OCI-LY3 (cell line): ENCODE measurements around the gene HESX1.

Experiments
- H2AFZ ChIP-seq: fragments of 200-600, 300-600 bp; shearing (Covaris generic); 2 replicates; pipeline ENCODE4 v1.6.0; 2014; ENCODE audit warnings: antibody characterized with exemption, low read depth, low read length
- H3K27ac ChIP-seq: fragments of 200-600, 300-600 bp; sonication (generic); 2 replicates; pipeline ENCODE4 v1.5.1; 2014; ENCODE audit warnings: mild to moderate bottlenecking, low read length, moderate library complexity, mixed read lengths
- H3K27me3 ChIP-seq: fragments of 200-600, 300-600 bp; sonication (generic); 2 replicates; pipeline ENCODE4 v1.6.1; 2014; ENCODE audit warnings: low read depth, low read length, mixed read lengths
- H3K36me3 ChIP-seq: fragments of 200-600, 300-600 bp; sonication (generic); replicated peaks from 2 replicates; pipeline ENCODE3; 2014; ENCODE audit warnings: low read depth, low read length, mixed read lengths
- H3K4me1 ChIP-seq: fragments of 300-600, 200-600 bp; sonication (generic); 2 replicates; pipeline ENCODE4 v1.6.1; 2014; ENCODE audit warnings: low read length, mixed read lengths
- H3K4me2 ChIP-seq: fragments of 200-600, 300-600 bp; sonication (generic); 2 replicates; pipeline ENCODE4 v1.6.1; 2014; ENCODE audit warnings: low read length, mixed read lengths
- H3K4me3 ChIP-seq: fragments of 300-600, 200-600 bp; sonication (generic); 2 replicates; pipeline ENCODE4 v1.5.1; 2014; ENCODE audit warnings: antibody characterized with exemption, mild to moderate bottlenecking, low read length, moderate library complexity
- H3K79me2 ChIP-seq: fragments of 300-600, 200-600 bp; shearing (Covaris generic); 2 replicates; pipeline ENCODE4 v1.6.1; 2014; ENCODE audit warnings: mild to moderate bottlenecking, low read length, mixed read lengths
- H3K9ac ChIP-seq: fragments of 300-600, 200-600 bp; shearing (Covaris generic); 2 replicates; pipeline ENCODE4 v1.6.0; 2014; ENCODE audit warnings: mild to moderate bottlenecking, low read length, moderate library complexity
- H3K9me3 ChIP-seq: fragments of 200-600, 300-600 bp; shearing (Covaris generic); 2 replicates; pipeline ENCODE4 v1.6.1; 2014; ENCODE audit warnings: low read length, mixed read lengths; ENCODE audit not compliant: insufficient read depth
- H4K20me1 ChIP-seq: fragments of 200-600, 300-600 bp; sonication (generic); 2 replicates; pipeline ENCODE4 v1.6.1; 2016; ENCODE audit warnings: low read length, mixed read lengths; ENCODE audit not compliant: insufficient read depth
- EZH2phosphoT487 ChIP-seq: fragments of 200-600 bp; shearing (Covaris generic); IDR thresholded peaks from 2 replicates; pipeline ENCODE4 v1.6.1; 2018; ENCODE audit warnings: antibody characterized with exemption, mixed run types, low read depth
- TF ChIP-seq, protein P1 (sequence below): fragments of 200-600, 300-600 bp; sonication (generic); IDR thresholded peaks from 2 replicates; pipeline ENCODE4 v1.5.1; 2014; ENCODE audit warnings: antibody characterized with exemption, low read length, low read depth

Gene HESX1

DNA sequence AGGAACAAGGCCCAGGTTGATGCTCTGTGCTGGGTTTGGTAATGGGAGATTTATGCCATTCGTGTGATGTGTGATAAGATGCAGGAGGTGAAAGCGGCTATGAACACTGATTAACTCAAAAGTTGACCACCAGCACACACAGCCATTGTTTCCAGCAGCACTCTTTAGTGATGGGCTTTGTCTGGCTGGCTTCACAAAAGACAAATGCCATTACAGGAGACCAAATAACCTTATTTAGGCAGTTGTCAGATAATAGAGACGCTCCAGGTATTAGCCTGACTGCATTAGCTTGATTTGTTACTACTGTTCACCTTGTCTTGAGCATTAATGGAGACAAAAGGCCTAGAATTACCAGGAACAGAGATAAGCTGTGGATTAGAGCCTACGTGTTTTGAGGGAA, 5.1 kb downstream of the HESX1 start:
- Histone ChIP-seq H3K27ac (no peak overlapping the region), H3K9ac (no peak overlapping the region), H2AFZ (no peak overlapping the region), H3K27me3 (0 out of 2 replicates have a peak, but pooled peaks cover 3% of the 10 kb centered on the region), H4K20me1 (no peaks in the 10 kb centered on the region), H3K4me1 (peaks cover 24% of the 10 kb centered on the region), H3K4me3 (no peak overlapping the region), H3K4me2 (no peak overlapping the region), H3K79me2 (no peaks in the 10 kb centered on the region), H3K36me3 (no peaks in the 10 kb centered on the region), H3K9me3 (no peaks in the 10 kb centered on the region)
- TF ChIP-seq EZH2phosphoT487 = no peak
- TF ChIP-seq, protein P1, sequence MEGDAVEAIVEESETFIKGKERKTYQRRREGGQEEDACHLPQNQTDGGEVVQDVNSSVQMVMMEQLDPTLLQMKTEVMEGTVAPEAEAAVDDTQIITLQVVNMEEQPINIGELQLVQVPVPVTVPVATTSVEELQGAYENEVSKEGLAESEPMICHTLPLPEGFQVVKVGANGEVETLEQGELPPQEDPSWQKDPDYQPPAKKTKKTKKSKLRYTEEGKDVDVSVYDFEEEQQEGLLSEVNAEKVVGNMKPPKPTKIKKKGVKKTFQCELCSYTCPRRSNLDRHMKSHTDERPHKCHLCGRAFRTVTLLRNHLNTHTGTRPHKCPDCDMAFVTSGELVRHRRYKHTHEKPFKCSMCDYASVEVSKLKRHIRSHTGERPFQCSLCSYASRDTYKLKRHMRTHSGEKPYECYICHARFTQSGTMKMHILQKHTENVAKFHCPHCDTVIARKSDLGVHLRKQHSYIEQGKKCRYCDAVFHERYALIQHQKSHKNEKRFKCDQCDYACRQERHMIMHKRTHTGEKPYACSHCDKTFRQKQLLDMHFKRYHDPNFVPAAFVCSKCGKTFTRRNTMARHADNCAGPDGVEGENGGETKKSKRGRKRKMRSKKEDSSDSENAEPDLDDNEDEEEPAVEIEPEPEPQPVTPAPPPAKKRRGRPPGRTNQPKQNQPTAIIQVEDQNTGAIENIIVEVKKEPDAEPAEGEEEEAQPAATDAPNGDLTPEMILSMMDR = no peak

DNA sequence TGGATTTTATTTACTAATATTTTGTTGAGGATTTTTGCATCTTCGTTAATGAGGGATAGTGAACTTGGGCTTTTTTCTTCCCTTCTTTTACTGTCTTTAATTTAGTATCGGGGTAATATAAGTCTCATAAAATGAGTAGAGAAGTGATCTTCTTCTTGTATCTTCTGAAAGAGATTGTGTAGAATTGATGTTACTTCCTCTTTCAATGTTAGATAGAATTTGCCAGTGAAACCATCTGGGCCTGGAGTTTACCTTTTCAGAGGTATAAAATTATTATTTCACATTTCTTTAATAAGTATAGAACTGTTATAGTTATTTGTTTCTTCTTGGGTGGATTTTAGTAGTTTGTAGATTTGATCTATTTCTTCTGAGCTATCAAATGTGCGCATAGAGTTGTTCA, 7.8 kb downstream of the HESX1 start:
- H3K9me3 ChIP-seq = no peaks in the 10 kb centered on the region
- 0 out of 2 replicates have a peak, but pooled peaks cover 3% of the 10 kb centered on the region for H3K27me3 ChIP-seq
- no peaks in the 10 kb centered on the region for H3K79me2 ChIP-seq
- H3K9ac ChIP-seq = no peak overlapping the region
- peak overlapping the region; percentile 32 for H3K4me2 ChIP-seq
- TF ChIP-seq EZH2phosphoT487 = no peak
- TF ChIP-seq, protein P1 = no peak
- H3K27ac ChIP-seq = no peak overlapping the region
- no peaks in the 10 kb centered on the region for H3K36me3 ChIP-seq
- H3K4me1 ChIP-seq = peaks cover 25% of the 10 kb centered on the region
- H2AFZ ChIP-seq = no peak overlapping the region
- H3K4me3 ChIP-seq = no peak overlapping the region
- H4K20me1 ChIP-seq = no peaks in the 10 kb centered on the region

DNA sequence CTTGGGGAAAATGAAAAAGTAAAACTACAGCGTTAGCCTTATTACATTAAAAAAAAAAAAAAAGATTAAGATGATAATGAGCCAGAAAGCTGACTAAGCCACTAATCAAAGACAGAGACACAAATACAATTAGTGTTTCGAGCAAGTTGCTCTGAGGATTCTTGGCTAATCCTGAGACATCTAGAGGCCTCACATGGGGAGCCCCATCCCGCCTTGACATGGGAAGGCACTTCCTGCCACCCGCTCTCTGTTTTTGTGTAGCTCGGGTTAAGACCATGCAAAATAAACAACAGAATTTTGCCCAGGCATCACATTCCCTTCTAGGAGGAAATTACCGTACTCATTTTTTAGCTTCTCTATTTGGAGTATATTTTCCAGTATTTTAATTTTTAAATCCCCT, 15.3 kb downstream of the HESX1 start:
- Histone ChIP-seq H3K9ac (no peak overlapping the region), H3K36me3 (no peaks in the 10 kb centered on the region), H3K79me2 (no peaks in the 10 kb centered on the region), H3K27ac (no peak overlapping the region), H3K4me3 (no peak overlapping the region), H3K4me2 (no peak overlapping the region), H2AFZ (no peak overlapping the region), H4K20me1 (no peaks in the 10 kb centered on the region), H3K4me1 (peaks cover 10% of the 10 kb centered on the region), H3K9me3 (no peaks in the 10 kb centered on the region), H3K27me3 (no peaks in the 10 kb centered on the region)
- TF ChIP-seq EZH2phosphoT487 = no peak
- TF ChIP-seq, protein P1 = no peak

DNA sequence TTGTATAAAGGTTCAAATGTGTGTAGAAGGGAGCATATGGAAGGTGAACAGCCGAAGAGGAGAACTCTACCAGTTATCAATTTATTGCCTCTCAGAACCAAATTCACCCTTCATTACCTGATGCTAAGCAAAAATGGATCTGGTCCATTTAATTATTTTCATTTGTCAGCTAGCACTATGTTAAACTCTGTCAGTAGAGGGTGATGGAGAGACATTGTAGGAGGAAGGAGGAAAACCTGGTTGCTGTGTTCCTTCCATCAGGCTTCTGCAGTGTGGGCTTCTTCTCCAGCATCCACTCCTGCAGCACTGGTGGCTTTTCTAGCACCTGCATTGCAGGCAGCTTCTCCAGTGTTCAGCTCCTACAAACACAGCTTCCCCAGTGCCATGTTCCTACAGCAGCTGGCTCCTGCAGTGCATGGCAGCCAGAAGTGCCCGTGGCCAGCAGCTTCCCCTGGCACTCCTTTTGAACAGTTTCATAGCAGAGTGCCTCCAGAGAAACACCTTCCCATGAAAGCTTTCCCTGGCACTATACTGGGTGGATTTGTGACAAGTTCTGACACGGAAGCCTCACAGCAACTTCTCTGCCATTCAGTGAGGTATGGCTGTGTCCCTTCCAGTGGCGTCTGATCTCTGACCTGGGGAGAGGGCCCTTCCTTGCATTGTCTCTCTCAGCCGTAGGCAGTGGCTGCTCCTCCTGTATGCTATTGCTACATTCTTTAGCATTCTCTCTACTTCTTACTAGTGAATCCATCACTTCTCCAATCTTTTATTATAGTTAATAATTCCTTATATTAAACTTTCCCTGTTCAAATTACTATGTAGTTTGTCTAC, 20.0 kb downstream of the HESX1 start:
- no peaks in the 10 kb centered on the region for H3K4me1 ChIP-seq
- no peaks in the 10 kb centered on the region for H4K20me1 ChIP-seq
- no peaks in the 10 kb centered on the region for H3K9me3 ChIP-seq
- H3K36me3 ChIP-seq = no peaks in the 10 kb centered on the region
- peak overlapping the region; percentile 15 for H3K4me2 ChIP-seq
- peak overlapping the region; percentile 17; the same call in 1 of the 2 replicates for H2AFZ ChIP-seq
- no peak overlapping the region for H3K9ac ChIP-seq
- H3K4me3 ChIP-seq = no peak overlapping the region
- TF ChIP-seq, protein P1 = peak; percentile 79
- TF ChIP-seq EZH2phosphoT487 = no peak
- H3K27ac ChIP-seq = no peak overlapping the region
- no peaks in the 10 kb centered on the region for H3K79me2 ChIP-seq
- H3K27me3 ChIP-seq = peaks cover 19% of the 10 kb centered on the region
